ENCODE results near the gene DUXA.
A peak's percentile ranks its signal among the peaks of the same experiment; 100 is the strongest.
"Not testable (repeated sequence)": the region's sequence is repeated elsewhere in the genome, so short reads cannot be mapped to it uniquely, and the experiment has no call there.

The DUXA gene

GRCh38 chr19:57167385-57167784, at the start of gene DUXA:
TSS of gene DUXA (minus strand) at chr19:57167485. CDS start at chr19:57167443, 42 bp downstream.
- H3K27me3 Mint-ChIP-seq, result no peaks in the 10 kb centered on the region
- H3K27ac Mint-ChIP-seq, result no peak within 1 kb of the TSS
- DNase-seq, result no peak
- ATAC-seq, result no peak
- H3K4me3 Mint-ChIP-seq, result no peak within 1 kb of the TSS
- peaks cover 22 to 28% of the 10 kb centered on the region in 2 donors for H3K9me3 Mint-ChIP-seq
- peaks cover 9% of the 10 kb centered on the region for H3K4me1 Mint-ChIP-seq

DNA sequence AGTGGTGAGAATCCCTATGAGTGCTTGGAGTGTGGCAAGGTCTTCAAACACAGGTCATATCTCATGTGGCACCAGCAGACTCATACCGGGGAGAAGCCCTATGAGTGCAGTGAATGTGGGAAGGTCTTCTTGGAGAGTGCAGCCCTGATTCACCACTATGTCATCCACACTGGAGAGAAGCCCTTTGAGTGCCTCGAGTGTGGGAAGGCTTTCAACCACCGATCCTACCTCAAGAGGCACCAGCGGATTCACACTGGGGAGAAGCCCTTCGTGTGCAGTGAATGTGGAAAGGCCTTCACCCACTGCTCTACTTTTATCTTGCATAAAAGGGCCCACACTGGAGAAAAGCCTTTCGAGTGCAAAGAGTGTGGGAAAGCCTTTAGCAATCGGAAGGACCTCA, 44.8 kb upstream of the DUXA start:
- H3K9me3 Mint-ChIP-seq, result peaks cover 29 to 47% of the 10 kb centered on the region in 2 donors
- H3K27me3 Mint-ChIP-seq, result no peaks in the 10 kb centered on the region
- no peak overlapping the region for H3K4me3 Mint-ChIP-seq
- no peaks in the 10 kb centered on the region for H3K4me1 Mint-ChIP-seq
- ATAC-seq (no peak), DNase-seq (no peak)
- peak overlapping the region in 1 of 2 donors; percentile 27 for H3K27ac Mint-ChIP-seq

DNA sequence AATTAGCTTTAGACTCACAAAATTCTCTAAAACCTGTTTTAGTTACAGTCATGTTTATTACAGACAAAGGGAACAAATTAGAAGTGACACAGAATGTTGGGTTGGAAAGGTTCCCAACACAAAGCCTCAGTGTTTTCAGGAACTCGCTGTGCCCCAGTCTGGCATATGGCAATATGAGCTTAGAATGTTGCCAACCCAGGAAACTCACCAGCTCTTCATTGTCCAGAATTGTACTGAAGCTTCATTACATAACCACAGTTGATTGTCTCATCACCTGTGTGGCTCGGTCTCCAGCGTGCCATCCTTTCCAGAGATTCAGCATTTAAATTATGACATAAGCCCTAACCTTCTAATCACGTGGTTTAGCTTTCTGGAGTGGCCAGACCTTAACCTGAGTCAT, 43.1 kb upstream of the DUXA start:
- Mint-ChIP-seq H3K4me3 (no peak overlapping the region), H3K9me3 (peaks cover 24 to 43% of the 10 kb centered on the region in 2 donors), H3K27ac (no peak overlapping the region), H3K27me3 (no peaks in the 10 kb centered on the region), H3K4me1 (no peaks in the 10 kb centered on the region)
- DNase-seq (no peak), ATAC-seq (no peak)

GRCh38 chr19:57202160-57202559, 34.9 kb upstream of the DUXA start:
- Mint-ChIP-seq H3K4me3 (no peak overlapping the region), H3K9me3 (peaks cover 22 to 44% of the 10 kb centered on the region in 2 donors), H3K27ac (no peak overlapping the region), H3K27me3 (no peaks in the 10 kb centered on the region), H3K4me1 (no peaks in the 10 kb centered on the region)
- ATAC-seq (no peak), DNase-seq (no peak)

- not testable (repeated sequence) for ATAC-seq, DNase-seq, H3K4me3 Mint-ChIP-seq, H3K27ac Mint-ChIP-seq, H3K27me3 Mint-ChIP-seq
- Mint-ChIP-seq H3K4me1 (peaks cover 14% of the 10 kb centered on the region), H3K9me3 (peaks cover 16 to 41% of the 10 kb centered on the region in 2 donors)
These were observed 30.6 kb upstream of the DUXA start for GRCh38 chr19:57197874-57198273.

DNA sequence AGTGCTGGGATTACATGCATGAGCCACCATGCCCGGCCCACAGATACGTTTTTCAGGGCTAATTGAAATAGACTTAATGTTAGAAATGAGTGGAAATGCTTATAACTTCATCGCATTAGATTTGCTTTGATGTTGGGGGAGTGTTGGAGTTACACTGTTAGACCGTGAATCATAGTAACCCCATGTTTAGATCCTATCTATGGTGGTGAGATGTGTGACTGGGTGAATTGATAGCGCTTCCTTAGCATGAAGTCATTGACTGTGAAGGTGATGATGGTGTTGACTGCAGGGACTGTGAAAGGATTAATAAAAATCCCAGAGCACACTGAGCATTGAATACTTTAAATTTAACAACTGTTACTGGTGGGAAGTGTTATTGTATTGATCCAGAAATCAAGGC, 25.7 kb upstream of the DUXA start:
- Mint-ChIP-seq H3K9me3 (peaks cover 24 to 44% of the 10 kb centered on the region in 2 donors), H3K4me3 (peak overlapping the region; percentile 92 to 93), H3K27me3 (no peaks in the 10 kb centered on the region), H3K4me1 (peaks cover 40% of the 10 kb centered on the region), H3K27ac (no peak overlapping the region)
- ATAC-seq (no peak), DNase-seq (no peak)

- Mint-ChIP-seq H3K4me1 (peaks cover 40% of the 10 kb centered on the region), H3K9me3 (peaks cover 29 to 49% of the 10 kb centered on the region in 2 donors), H3K4me3 (peak overlapping the region; percentile 92 to 93), H3K27me3 (peaks cover 6% of the 10 kb centered on the region), H3K27ac (peak overlapping the region; percentile 96 to 97)
- ATAC-seq (peak; percentile 25), DNase-seq (peak in 1 of 2 donors; percentile 1)
These were observed 24.8 kb upstream of the DUXA start for GRCh38 chr19:57192077-57192420.

- peaks cover 24 to 44% of the 10 kb centered on the region in 2 donors for H3K9me3 Mint-ChIP-seq
These were observed 24.1 kb upstream of the DUXA start, which contains the start of gene ZNF264 for GRCh38 chr19:57191141-57192076. TSS of gene ZNF264 (plus strand) at chr19:57191500. CDS start at chr19:57191914, 414 bp downstream.

DNA sequence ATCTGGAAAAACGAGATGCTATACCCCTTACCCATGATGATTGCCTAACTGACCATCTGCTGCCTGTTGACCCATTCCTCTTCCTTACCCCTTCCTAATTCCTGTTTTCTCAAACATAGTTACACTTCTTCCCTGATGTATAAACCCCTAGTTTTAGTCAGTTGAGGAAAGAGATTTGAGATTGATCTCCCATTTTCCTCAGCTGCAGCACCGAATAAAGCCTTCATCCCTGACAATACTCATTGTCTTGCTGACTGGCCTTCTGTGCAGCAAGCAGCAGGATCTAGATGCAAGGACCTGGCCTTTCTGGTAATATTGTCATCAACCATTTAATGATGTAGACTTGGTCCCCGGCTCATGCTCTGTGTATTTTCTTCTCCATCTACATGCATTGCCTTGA, 23.0 kb upstream of the DUXA start:
- no peak overlapping the region for H3K27ac Mint-ChIP-seq
- H3K27me3 Mint-ChIP-seq, result peaks cover 7% of the 10 kb centered on the region
- peaks cover 40% of the 10 kb centered on the region for H3K4me1 Mint-ChIP-seq
- H3K9me3 Mint-ChIP-seq, result peaks cover 24 to 49% of the 10 kb centered on the region in 2 donors
- H3K4me3 Mint-ChIP-seq, result peak overlapping the region; percentile 92 to 93
- no peak for ATAC-seq
- no peak for DNase-seq

More at GRCh38 chr19:57191141-57192076, 24.1 kb upstream of the DUXA start, which contains the start of gene ZNF264:
- H3K4me3 Mint-ChIP-seq, result peak within 1 kb of the TSS; percentile 92 to 93
- peak within 1 kb of the TSS; percentile 97 for H3K27ac Mint-ChIP-seq
- DNase-seq, result peak; percentile 84 to 90
- peaks cover 40% of the 10 kb centered on the region for H3K4me1 Mint-ChIP-seq
- peak; percentile 98 for ATAC-seq
- H3K27me3 Mint-ChIP-seq, result peaks cover 7% of the 10 kb centered on the region

DNA sequence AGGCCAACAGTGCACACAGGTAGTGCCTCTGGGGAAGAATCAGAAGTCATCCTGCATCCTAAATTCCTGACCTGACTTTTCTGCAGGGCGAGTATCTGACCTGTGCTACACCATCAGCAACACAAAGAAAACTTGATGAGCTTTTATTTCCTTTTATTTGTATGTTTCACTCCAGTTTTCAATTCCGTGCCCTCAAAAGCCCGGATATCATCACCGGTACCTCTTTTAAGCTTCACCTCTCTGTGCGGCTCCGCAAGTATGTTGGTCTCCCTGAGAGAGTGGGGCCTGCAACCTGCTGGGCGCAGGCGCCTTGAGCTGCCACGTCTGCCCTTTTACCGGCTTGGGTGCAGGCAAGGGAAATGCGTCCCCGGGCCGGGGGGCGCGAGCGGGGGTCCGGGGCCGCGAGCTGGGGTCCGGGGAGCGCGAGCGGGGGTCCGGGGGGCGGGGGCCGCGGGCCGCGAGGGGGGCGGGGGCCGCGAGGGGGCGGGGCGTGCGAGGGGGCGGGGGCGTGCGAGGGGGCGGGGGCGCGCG, 4.3 kb upstream of the DUXA start:
- peak; percentile 43 to 44 for DNase-seq
- no peaks in the 10 kb centered on the region for H3K27me3 Mint-ChIP-seq
- peak; percentile 78 for ATAC-seq
- peaks cover 26 to 31% of the 10 kb centered on the region in 2 donors for H3K9me3 Mint-ChIP-seq
- H3K4me1 Mint-ChIP-seq, result peaks cover 12% of the 10 kb centered on the region
- peak overlapping the region; percentile 81 for H3K4me3 Mint-ChIP-seq
- H3K27ac Mint-ChIP-seq, result peak overlapping the region in 1 of 2 donors; percentile 61

- Mint-ChIP-seq H3K4me3 (no peak overlapping the region), H3K27me3 (no peaks in the 10 kb centered on the region), H3K9me3 (peaks cover 15 to 22% of the 10 kb centered on the region in 2 donors), H3K4me1 (no peaks in the 10 kb centered on the region), H3K27ac (no peak overlapping the region)
- ATAC-seq (no peak), DNase-seq (no peak)
These were observed 1.4 kb downstream of the DUXA start for GRCh38 chr19:57165846-57166245.

GRCh38 chr19:57161985-57162539, 5.2 kb downstream of the DUXA start:
- ATAC-seq (no peak), DNase-seq (no peak)
- Mint-ChIP-seq H3K27me3 (no peaks in the 10 kb centered on the region), H3K9me3 (peaks cover 10 to 17% of the 10 kb centered on the region in 2 donors), H3K4me1 (no peaks in the 10 kb centered on the region), H3K4me3 (no peak overlapping the region), H3K27ac (no peak overlapping the region)

DNA sequence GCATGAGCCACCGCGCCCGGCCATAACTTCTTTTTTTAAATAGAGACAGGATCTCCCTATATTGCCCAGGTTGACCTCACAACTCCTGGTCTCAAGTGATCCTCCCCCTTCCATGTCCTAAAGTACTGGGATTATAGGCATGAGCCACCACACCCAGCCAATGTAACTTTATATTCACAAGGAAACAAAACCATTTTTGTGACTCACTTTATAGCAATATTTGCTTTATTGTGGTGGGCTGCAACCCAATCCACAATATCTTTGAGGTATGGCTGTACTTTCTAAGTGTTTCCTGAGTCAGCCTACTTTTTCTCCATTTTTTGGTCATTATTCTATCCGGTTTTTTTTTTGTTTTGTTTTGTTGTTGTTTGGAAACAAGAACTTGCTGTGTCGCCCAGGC, 14.4 kb downstream of the DUXA start:
- H3K4me1 Mint-ChIP-seq, result no peaks in the 10 kb centered on the region
- ATAC-seq, result no peak

GRCh38 chr19:57141699-57142098, 25.6 kb downstream of the DUXA start:
- H3K4me1 Mint-ChIP-seq, result no peaks in the 10 kb centered on the region
- no peaks in the 10 kb centered on the region for H3K27me3 Mint-ChIP-seq
- no peak for ATAC-seq
- no peak overlapping the region for H3K27ac Mint-ChIP-seq
- H3K9me3 Mint-ChIP-seq, result peaks cover 15 to 41% of the 10 kb centered on the region in 2 donors
- no peak for DNase-seq
- H3K4me3 Mint-ChIP-seq, result no peak overlapping the region

More for the DNA sequence above, 14.4 kb downstream of the DUXA start:
- Mint-ChIP-seq H3K9me3 (peaks cover 10 to 55% of the 10 kb centered on the region in 2 donors), H3K27ac (no peak overlapping the region), H3K27me3 (no peaks in the 10 kb centered on the region), H3K4me3 (no peak overlapping the region)
- no peak for DNase-seq

- Mint-ChIP-seq H3K4me1 (no peaks in the 10 kb centered on the region), H3K4me3 (no peak overlapping the region), H3K27ac (no peak overlapping the region), H3K27me3 (no peaks in the 10 kb centered on the region), H3K9me3 (peaks cover 33 to 61% of the 10 kb centered on the region in 2 donors)
- ATAC-seq (no peak), DNase-seq (no peak)
These were observed 31.5 kb downstream of the DUXA start for GRCh38 chr19:57135797-57136196.

DNA sequence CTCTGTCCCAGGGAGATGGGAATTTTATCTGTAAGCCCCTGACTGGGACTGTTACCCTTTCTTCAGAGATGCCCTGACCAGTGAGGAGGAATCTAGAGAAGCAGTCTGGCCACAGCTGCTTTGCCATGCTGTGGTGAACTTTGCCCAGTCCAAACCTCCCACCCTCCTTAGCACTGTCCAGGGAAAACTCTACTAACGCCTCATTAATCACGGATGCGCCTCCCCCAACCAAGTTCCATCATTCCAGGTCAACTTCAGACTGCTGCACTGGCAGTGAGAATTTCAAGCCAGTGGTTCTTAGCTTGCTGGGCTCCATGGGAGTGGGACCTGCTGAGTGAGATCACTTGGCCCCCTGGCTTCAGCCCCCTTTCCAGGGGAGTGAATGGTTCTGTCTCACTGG, 39.9 kb downstream of the DUXA start:
- H3K4me3 Mint-ChIP-seq, ATAC-seq, DNase-seq, H3K27me3 Mint-ChIP-seq, H3K27ac Mint-ChIP-seq, H3K4me1 Mint-ChIP-seq: not testable (repeated sequence)
- H3K9me3 Mint-ChIP-seq, result peaks cover 52 to 61% of the 10 kb centered on the region in 2 donors
